H1 (cell line): ENCODE measurements around the gene PAXX. TPM values are rescaled to one million over a fixed set of nuclear protein-coding genes. Genes with fewer than 3 reads are reported as not detected.

Experiments used
- CTCF ChIA-PET: fragments of 300-600 bp; sonication (Branson Sonifier 250); formaldehyde crosslinking; loops from one replicate; lab custom pipeline; 2021; ENCODE audit not compliant: partially characterized antibody; lab: Charles Lee
- POLR2A ChIA-PET: fragments of 300-600 bp; sonication (Branson Sonifier 250); formaldehyde crosslinking; loops from one replicate; lab custom pipeline; 2021; ENCODE audit warnings: inconsistent platforms; ENCODE audit not compliant: partially characterized antibody; lab: Charles Lee
- DNase-seq, 2 experiments: peaks; one replicate each; pipeline versions ENCODE4 v3.0.0 to v3.0.0-alpha.2; 2010 to 2022; ENCODE audit warnings: low spot score in 2 of 2, low read depth in 1 of 2, mixed read lengths in 1 of 2
- FAIRE-seq: peaks from 2 replicates; lab custom pipeline; 2011; peaks lifted over from hg19 to GRCh38; lab: Jason Lieb, UNC
- H2AFZ ChIP-seq: 2 replicates; pipeline ENCODE4 v1.8.1; 2012; ENCODE audit warnings: low read length, inconsistent platforms
- H2AK5ac ChIP-seq: 2 replicates; pipeline ENCODE4 v1.6.1; 2013; ENCODE audit warnings: low read depth, low read length
- H2BK120ac ChIP-seq: replicated peaks from 2 replicates; pipeline ENCODE3; 2013; ENCODE audit warnings: low read depth, low read length, inconsistent platforms
- H2BK12ac ChIP-seq: 2 replicates; pipeline ENCODE4 v1.6.1; 2013; ENCODE audit warnings: low read depth, low read length
- H2BK15ac ChIP-seq: 2 replicates; pipeline ENCODE4 v1.6.1; 2013; ENCODE audit warnings: low read length
- H2BK20ac ChIP-seq: 2 replicates; pipeline ENCODE4 v1.6.1; 2013; ENCODE audit warnings: low read length
- H2BK5ac ChIP-seq: 2 replicates; pipeline ENCODE4 v1.6.1; 2013; ENCODE audit warnings: low read depth, low read length
- H3K14ac ChIP-seq: 2 replicates; pipeline ENCODE4 v1.6.1; 2013; ENCODE audit warnings: inconsistent platforms; ENCODE audit not compliant: insufficient read length
- H3K18ac ChIP-seq: 2 replicates; pipeline ENCODE4 v1.6.1; 2013; ENCODE audit warnings: low read length; ENCODE audit errors: extremely low read depth
- H3K23ac ChIP-seq: 2 replicates; pipeline ENCODE4 v1.6.1; 2013; ENCODE audit warnings: inconsistent platforms; ENCODE audit not compliant: insufficient read length
- H3K23me2 ChIP-seq: 2 replicates; pipeline ENCODE4 v1.6.1; 2013; ENCODE audit warnings: low read depth, low read length
- H3K27ac ChIP-seq: 2 replicates; pipeline ENCODE4 v1.6.1; 2011; ENCODE audit warnings: low read depth, low read length, inconsistent platforms
- H3K27me3 ChIP-seq, 4 experiments: replicated peaks in 1 of 4; 1 replicate in 1 of 4; 2 replicates in 3 of 4; pipeline versions ENCODE4 v1.6.1 to v1.8.1; 2011 to 2013; ENCODE audit warnings: low read length in 3 of 4, mild to moderate bottlenecking in 3 of 4, inconsistent platforms in 2 of 4, mixed read lengths in 2 of 4, moderate library complexity in 1 of 4; ENCODE audit not compliant: control insufficient read depth in 3 of 4, insufficient read depth in 3 of 4; ENCODE audit errors: extremely low read depth in 1 of 4
- H3K36me3 ChIP-seq, 4 experiments: 2 replicates each; pipeline versions ENCODE4 v1.6.1 to v1.8.1; 2011 to 2013; ENCODE audit warnings: mild to moderate bottlenecking in 4 of 4, low read length in 3 of 4, moderate library complexity in 2 of 4, control low read depth in 1 of 4, inconsistent platforms in 1 of 4; ENCODE audit not compliant: insufficient read depth in 4 of 4, control insufficient read depth in 2 of 4
- H3K4ac ChIP-seq: replicated peaks from 2 replicates; pipeline ENCODE3; 2013; ENCODE audit warnings: low read length, low read depth, mixed read lengths, inconsistent platforms; ENCODE audit not compliant: insufficient read length
- H3K4me1 ChIP-seq, 4 experiments: replicated peaks in 1 of 4; 1 replicate in 1 of 4; 2 replicates in 3 of 4; pipeline versions ENCODE4 v1.6.1 to v1.8.1; 2011 to 2013; ENCODE audit warnings: low read length in 3 of 4, inconsistent platforms in 2 of 4, mixed read lengths in 1 of 4; ENCODE audit not compliant: insufficient read depth in 4 of 4, control insufficient read depth in 3 of 4
- H3K4me2 ChIP-seq, 2 experiments: 2 replicates each; pipeline versions ENCODE4 v1.6.1 to v1.8.1; 2011 to 2013; ENCODE audit warnings: low read depth in 2 of 2, low read length in 2 of 2, control low read depth in 1 of 2, inconsistent platforms in 1 of 2, mild to moderate bottlenecking in 1 of 2; ENCODE audit not compliant: insufficient read depth in 1 of 2
- H3K4me3 ChIP-seq, 4 experiments: fragments of 200-600, 300-600 bp in 1 of 4; sonication (generic), shearing (Covaris generic), sonication (Bioruptor Twin) in 1 of 4; 2 replicates each; pipeline versions ENCODE4 v1.5.1 to v1.8.1; 2011 to 2016; ENCODE audit warnings: low read length in 4 of 4, low read depth in 3 of 4, control low read depth in 2 of 4, inconsistent platforms in 2 of 4, mild to moderate bottlenecking in 2 of 4, mixed read lengths in 1 of 4, moderate library complexity in 1 of 4; ENCODE audit not compliant: insufficient read depth in 2 of 4; ENCODE audit errors: extremely low read depth in 1 of 4
- H3K56ac ChIP-seq: replicated peaks from 2 replicates; pipeline ENCODE3; 2013; ENCODE audit warnings: low read depth, mild to moderate bottlenecking, mixed read lengths, low read length, inconsistent platforms; ENCODE audit not compliant: insufficient read length
- H3K79me1 ChIP-seq: 2 replicates; pipeline ENCODE4 v1.6.1; 2013; ENCODE audit warnings: low read depth, low read length, control low read depth
- H3K79me2 ChIP-seq, 2 experiments: 2 replicates each; pipeline versions ENCODE4 v1.6.1 to v1.8.1; 2012 to 2013; ENCODE audit warnings: low read length in 2 of 2, mild to moderate bottlenecking in 2 of 2, inconsistent platforms in 1 of 2; ENCODE audit not compliant: insufficient read depth in 2 of 2, control insufficient read depth in 1 of 2
- H3K9ac ChIP-seq, 4 experiments: replicated peaks in 1 of 4; 1 replicate in 1 of 4; 2 replicates in 3 of 4; pipeline versions ENCODE4 v1.6.1 to v1.8.1; 2011 to 2013; ENCODE audit warnings: low read depth in 3 of 4, low read length in 3 of 4, control low read depth in 2 of 4, mild to moderate bottlenecking in 2 of 4, moderate library complexity in 2 of 4, inconsistent platforms in 1 of 4; ENCODE audit errors: extremely low read depth in 1 of 4
- H3K9me3 ChIP-seq, 2 experiments: 2 replicates each; pipeline versions ENCODE4 v1.6.1 to v1.8.1; 2012 to 2013; ENCODE audit warnings: mild to moderate bottlenecking in 2 of 2, moderate library complexity in 2 of 2, control low read depth in 1 of 2, inconsistent platforms in 1 of 2, low read depth in 1 of 2, low read length in 1 of 2, mixed read lengths in 1 of 2; ENCODE audit not compliant: insufficient read depth in 2 of 2
- H4K20me1 ChIP-seq, 2 experiments: replicated peaks in 1 of 2; 2 replicates each; pipeline versions ENCODE3 to v1.8.1; 2011 to 2013; ENCODE audit warnings: inconsistent platforms in 2 of 2, low read length in 2 of 2, mild to moderate bottlenecking in 1 of 2; ENCODE audit not compliant: insufficient read depth in 2 of 2, control insufficient read depth in 1 of 2
- H4K5ac ChIP-seq: 2 replicates; pipeline ENCODE4 v1.6.1; 2013; ENCODE audit warnings: low read length, low read depth, mixed read lengths, inconsistent platforms; ENCODE audit not compliant: insufficient read length
- H4K8ac ChIP-seq: 2 replicates; pipeline ENCODE4 v1.8.0; 2013; ENCODE audit warnings: mild to moderate bottlenecking, moderate library complexity, low read length, inconsistent platforms; ENCODE audit not compliant: insufficient read depth; ENCODE audit errors: extremely low read depth
- H4K91ac ChIP-seq: replicated peaks from 2 replicates; pipeline ENCODE3; 2013; ENCODE audit warnings: low read length, mixed read lengths, inconsistent platforms; ENCODE audit not compliant: insufficient read length
- GTF2F1 ChIP-seq: IDR thresholded peaks from 2 replicates; pipeline ENCODE4 v1.6.1; 2012; ENCODE audit warnings: low read depth, low read length, improper control_type of control experiment, borderline replicate concordance
- JUND ChIP-seq: IDR thresholded peaks from 2 replicates; pipeline ENCODE4 v1.6.1; 2011; ENCODE audit warnings: mild to moderate bottlenecking, improper control_type of control experiment, low read length
- MAFK ChIP-seq: IDR thresholded peaks from 2 replicates; pipeline ENCODE4 v1.6.1; 2012; ENCODE audit warnings: low read depth, mild to moderate bottlenecking, improper control_type of control experiment, low read length
- RAD21 ChIP-seq, 2 experiments: IDR thresholded peaks in 1 of 2; conservative IDR thresholded peaks in 1 of 2; 2 replicates each; pipeline ENCODE4 v1.6.1; 2011; ENCODE audit warnings: low read depth in 2 of 2, low read length in 2 of 2, improper control_type of control experiment in 1 of 2, inconsistent platforms in 1 of 2, mild to moderate bottlenecking in 1 of 2, moderate library complexity in 1 of 2
- RFX5 ChIP-seq: IDR thresholded peaks from 2 replicates; pipeline ENCODE4 v1.6.1; 2011; ENCODE audit warnings: low read depth, low read length, improper control_type of control experiment, borderline replicate concordance
- SIRT6 ChIP-seq: IDR thresholded peaks from one replicate; pipeline ENCODE4 v1.7.1; 2012; ENCODE audit warnings: low read length, inconsistent platforms
- SP4 ChIP-seq: IDR thresholded peaks from 2 replicates; pipeline ENCODE4 v1.6.1; 2012; ENCODE audit warnings: low read length, inconsistent platforms
- SRF ChIP-seq: IDR thresholded peaks from 2 replicates; pipeline ENCODE4 v1.6.1; 2011; ENCODE audit warnings: mild to moderate bottlenecking, low read depth, low read length, moderate library complexity
- TAF1 ChIP-seq: IDR thresholded peaks from 2 replicates; pipeline ENCODE4 v1.6.1; 2011; ENCODE audit warnings: mild to moderate bottlenecking, low read depth, low read length
- TBP ChIP-seq: IDR thresholded peaks from 2 replicates; pipeline ENCODE4 v1.6.1; 2011; ENCODE audit warnings: low read depth, low read length, improper control_type of control experiment
- TCF12 ChIP-seq: IDR thresholded peaks from 2 replicates; pipeline ENCODE4 v1.6.1; 2011; ENCODE audit warnings: low read depth, mild to moderate bottlenecking, low read length
- WGBS, 2 experiments: shearing (Covaris generic) in 1 of 2; methylation state at CpG; one replicate each; pipeline versions ENCODE4 v1.1.6 to v1.1.7; 2013 to 2015; ENCODE audit warnings: low lambda C conversion rate in 2 of 2, mixed read lengths in 2 of 2, inconsistent platforms in 1 of 2, low coverage in 1 of 2, missing lambda C conversion rate in 1 of 2; ENCODE audit not compliant: insufficient replicate concordance in 2 of 2, insufficient coverage in 1 of 2, insufficient read length in 1 of 2; ENCODE audit errors: extremely low coverage in 1 of 2, missing lambda C conversion rate in 1 of 2; 5-methylcytosine and 5-hydroxymethylcytosine counted together
- polyA plus RNA-seq, 7 experiments: library from polyadenylated mRNA; depleted of rRNA in 3 of 7; stranded (reverse) in 5 of 7; unstranded in 2 of 7; fragments of >200 nt in 5 of 7; fragments of 200-250 nt in 2 of 7; gene quantifications; 1 replicate in 5 of 7; 2 replicates in 1 of 7; 4 replicates in 1 of 7; pipeline versions ENCODE4 v1.2.1 to v1.2.3, GENCODE V29; 2011 to 2013; ENCODE audit warnings: missing spikeins in 2 of 7, mixed read lengths in 2 of 7
- total RNA-seq: library from RNA; stranded (reverse); fragmentation: NEBNext Ultra II Directional; extraction: Animal tissue kit (Norgen Biotek cat#: 25700); gene quantifications from 2 replicates; pipeline ENCODE4 v1.2.1, GENCODE V29; 2021
- TF ChIP-seq, protein P1 (sequence below): IDR thresholded peaks from 2 replicates; pipeline ENCODE4 v1.6.1; 2012; ENCODE audit warnings: inconsistent platforms

Gene PAXX
- total and polyA plus RNA-seq, 2 of the 8 experiments (the other 6 are each of a cell fraction or from before 2014, with no cell fraction given) = 43.4 to 45.9 TPM

DNA sequence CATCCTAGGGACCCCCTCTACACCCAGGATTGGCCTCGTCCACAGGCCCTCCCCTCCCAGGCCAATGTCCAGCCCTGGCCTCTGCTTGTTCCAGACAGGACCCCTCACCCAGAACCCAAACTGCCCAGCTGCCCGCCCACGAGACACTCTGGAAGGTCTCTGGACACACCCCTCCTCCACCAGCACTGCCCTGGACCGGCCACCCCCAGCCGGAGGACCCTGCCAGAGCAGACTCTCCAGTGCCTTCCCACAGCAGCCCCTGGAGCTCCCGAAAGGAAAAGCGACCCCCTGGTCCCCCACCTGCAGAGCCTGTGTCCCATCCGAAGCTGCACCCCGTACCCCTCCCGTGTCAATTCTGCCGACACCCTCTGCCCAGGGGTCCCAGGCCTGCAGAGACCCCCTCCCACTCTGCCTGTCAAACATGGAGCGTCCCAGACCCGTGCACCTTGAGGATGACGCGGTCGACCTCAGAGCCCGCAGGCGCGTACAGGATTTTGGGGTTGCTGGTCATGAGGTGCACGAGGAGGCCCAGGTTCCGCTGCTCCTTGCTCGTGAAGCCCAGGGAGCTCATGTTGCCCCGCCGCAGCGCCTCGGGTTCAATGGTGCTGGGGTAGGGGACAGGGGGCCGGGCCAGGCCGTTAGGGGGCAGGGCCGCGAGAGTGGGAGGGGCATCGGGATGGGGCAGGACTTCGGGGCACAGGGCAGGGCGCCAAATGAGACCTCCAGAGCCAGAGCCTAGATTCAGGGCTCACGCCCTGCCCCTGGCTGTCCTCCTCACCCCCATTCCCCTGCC is 27.9 kb downstream of the PAXX start:
- Histone ChIP-seq H3K56ac (no peak overlapping the region), H3K14ac (no peak overlapping the region), H3K18ac (no peak overlapping the region), H3K79me1 (no peaks in the 10 kb centered on the region), H2BK120ac (no peak overlapping the region), H3K79me2 (no peaks in the 10 kb centered on the region), H3K23ac (no peak overlapping the region), H3K27me3 (no peaks in the 10 kb centered on the region; a peak in 1 of 7 replicates), H2BK5ac (no peak overlapping the region), H3K4me3 (no peak overlapping the region), H4K8ac (no peak overlapping the region), H4K91ac (no peak overlapping the region), H2BK15ac (no peak overlapping the region), H3K36me3 (peaks cover 0 to 12% (median 0%) of the 10 kb centered on the region in 4 experiments; a peak in 1 of 8 replicates), H2BK12ac (no peak overlapping the region), H3K4ac (no peak overlapping the region), H3K27ac (no peak overlapping the region), H2AFZ (no peak overlapping the region), H2AK5ac (no peak overlapping the region), H3K4me1 (peaks cover 0 to 8% (median 3%) of the 10 kb centered on the region in 4 experiments; a peak in 3 of 7 replicates), H2BK20ac (no peak overlapping the region), H3K9ac (no peak overlapping the region), H3K9me3 (peaks cover 0 to 21% of the 10 kb centered on the region in 2 experiments; a peak in 2 of 4 replicates), H3K23me2 (no peaks in the 10 kb centered on the region), H3K4me2 (no peak overlapping the region), H4K20me1 (peaks cover 0 to 8% of the 10 kb centered on the region in 2 experiments), H4K5ac (no peak overlapping the region)
- CTCF ChIA-PET = interaction anchor here (1.2 to 7.2 kb wide), 11 partner anchors 10 to 205 kb away, joined by 3 to 54 read pairs (median 4); partner anchors contain the start of genes ABCA2, CYSRT1 and FUT7
- WGBS, 2 experiments = 95% methylated on average over 19 of the region's 34 CpGs; no CpG with 5 or more reads in 1 of the 2 experiments
- no peak for FAIRE-seq
- POLR2A ChIA-PET = interaction anchor here (0.7 to 1.4 kb wide), 3 partner anchors 43 to 292 kb away, joined by 3 to 4 read pairs (median 3); partner anchors contain the start of gene RABL6
- no peak for DNase-seq
- TF ChIP-seq RAD21 (IDR thresholded peaks at IDR 0.05 in 1 of 2, conservative IDR thresholded peaks at IDR 0.05 in 1 of 2; ENCODE audit: low read depth in 2 of 2, low read length in 2 of 2) (no peak), GTF2F1 (no peak), SRF (no peak), TBP (no peak), MAFK (no peak), TCF12 (no peak), TAF1 (no peak), JUND (no peak), SIRT6 (no peak), RFX5 (no peak), SP4 (no peak)
- TF ChIP-seq, protein P1, sequence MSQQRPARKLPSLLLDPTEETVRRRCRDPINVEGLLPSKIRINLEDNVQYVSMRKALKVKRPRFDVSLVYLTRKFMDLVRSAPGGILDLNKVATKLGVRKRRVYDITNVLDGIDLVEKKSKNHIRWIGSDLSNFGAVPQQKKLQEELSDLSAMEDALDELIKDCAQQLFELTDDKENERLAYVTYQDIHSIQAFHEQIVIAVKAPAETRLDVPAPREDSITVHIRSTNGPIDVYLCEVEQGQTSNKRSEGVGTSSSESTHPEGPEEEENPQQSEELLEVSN = no peak
